ENCODE data around the gene ACVR1.

The ACVR1 gene

GRCh38 chr2:157691695-157692094 lies 184.4 kb downstream of the ACVR1 start:
- DNase-seq: no peak

GRCh38 chr2:157691131-157691530 lies 185.0 kb downstream of the ACVR1 start:
- DNase-seq: no peak
